Inflammatory macrophage treated with lipopolysaccharide for 1 hour (primary cell): ENCODE measurements around the gene FDXACB1.
A peak's percentile ranks its signal among the peaks of the same experiment; 100 is the strongest.
"Not testable (repeated sequence)": the region's sequence is repeated elsewhere in the genome, so short reads cannot be mapped to it uniquely, and the experiment has no call there.

ENCODE experiments used
- DNase-seq, 2 donors: peaks; one replicate each; pipeline ENCODE4 v3.0.0-alpha.2; 2020 to 2022

The FDXACB1 gene

DNA sequence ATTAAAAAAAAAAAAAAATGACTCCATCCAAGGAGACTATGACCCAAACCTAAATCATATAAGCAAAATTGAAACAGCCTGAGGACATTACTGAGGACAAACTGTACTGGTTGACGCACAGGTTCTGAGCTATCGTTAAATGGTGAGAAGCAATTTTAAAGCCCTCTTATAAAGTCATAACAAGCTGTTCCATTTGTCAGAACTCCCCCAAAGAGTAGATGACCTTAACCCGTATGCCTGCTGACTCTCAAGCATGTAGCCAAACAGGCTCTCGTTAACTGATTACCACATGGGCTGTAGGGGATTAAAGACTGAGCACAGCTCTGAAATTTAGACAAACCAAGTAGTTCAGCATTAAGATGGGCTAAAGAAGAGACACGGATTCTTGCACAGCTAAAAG is 30.4 kb upstream of the FDXACB1 start:
- no peak for DNase-seq

DNA sequence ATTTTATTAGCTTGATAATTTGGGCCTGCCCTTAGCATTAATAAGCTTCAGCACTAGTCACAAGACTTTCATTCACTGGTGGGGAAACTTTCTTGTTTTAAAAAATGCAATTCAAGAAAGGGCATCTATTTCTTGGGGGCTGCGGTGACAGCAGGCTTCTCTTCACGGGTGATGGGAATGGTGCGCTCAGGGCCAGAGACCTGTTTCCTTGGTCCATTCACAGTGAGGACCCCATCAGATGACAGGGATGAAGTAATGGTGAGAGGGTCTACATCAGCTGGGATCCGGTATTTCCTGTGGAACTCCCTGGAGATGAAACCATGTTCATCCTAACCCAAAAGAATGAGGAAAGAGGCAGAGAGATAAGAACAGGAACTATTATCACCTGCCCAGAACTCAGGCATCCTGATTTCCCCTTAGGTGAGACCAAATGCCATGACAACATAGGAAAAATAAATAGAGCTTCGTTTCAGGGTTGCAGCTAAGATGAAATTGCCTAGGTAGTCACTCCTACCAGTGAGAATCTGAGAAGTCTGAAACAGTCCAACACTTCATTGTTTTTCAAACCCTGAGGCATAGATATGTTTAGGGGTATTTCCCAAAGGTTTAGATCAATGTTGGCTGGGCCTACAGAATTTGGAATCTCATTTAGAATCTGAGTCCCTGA is 29.8 kb upstream of the FDXACB1 start:
- no peak for DNase-seq

DNA sequence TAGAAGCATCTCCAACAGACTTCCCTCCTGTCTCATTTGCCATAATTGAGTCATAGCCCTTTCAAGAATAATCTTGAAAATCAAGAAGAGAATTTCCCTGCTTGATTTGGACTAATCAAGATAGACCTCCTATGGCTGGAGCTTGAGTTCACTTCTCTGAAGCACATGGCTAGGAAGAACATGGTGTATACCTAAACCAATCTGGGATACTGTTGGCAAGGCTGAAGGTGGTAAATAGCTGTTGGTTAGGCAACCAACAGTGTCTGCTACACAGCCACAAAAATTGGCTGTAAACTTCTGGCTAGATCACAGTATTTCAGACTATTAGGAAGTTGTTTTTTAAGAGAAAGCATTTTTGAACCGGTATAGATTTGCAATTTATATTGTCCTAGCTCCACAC is 27.7 kb upstream of the FDXACB1 start:
- no peak for DNase-seq

DNA sequence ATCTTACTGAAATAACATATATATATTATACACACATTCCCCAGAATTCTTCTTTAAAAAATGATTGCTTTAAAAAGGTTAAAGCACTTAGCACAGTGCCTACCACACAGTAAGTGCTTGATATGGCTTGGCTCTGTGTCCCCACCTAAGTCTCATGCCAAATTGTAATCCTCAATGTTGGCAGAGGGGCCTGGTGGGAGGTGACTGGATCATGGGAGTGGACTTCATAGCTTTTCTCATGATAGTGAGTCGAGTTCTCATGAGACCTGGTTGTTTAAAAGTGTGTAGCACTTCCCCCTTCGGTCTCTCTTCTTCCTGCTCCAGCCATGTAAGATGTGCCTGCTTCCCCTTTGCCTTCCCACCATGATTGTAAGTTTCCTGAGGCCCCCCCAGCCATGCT is 26.4 kb upstream of the FDXACB1 start:
- DNase-seq: peak in 1 of 2 donors; percentile 10

DNA sequence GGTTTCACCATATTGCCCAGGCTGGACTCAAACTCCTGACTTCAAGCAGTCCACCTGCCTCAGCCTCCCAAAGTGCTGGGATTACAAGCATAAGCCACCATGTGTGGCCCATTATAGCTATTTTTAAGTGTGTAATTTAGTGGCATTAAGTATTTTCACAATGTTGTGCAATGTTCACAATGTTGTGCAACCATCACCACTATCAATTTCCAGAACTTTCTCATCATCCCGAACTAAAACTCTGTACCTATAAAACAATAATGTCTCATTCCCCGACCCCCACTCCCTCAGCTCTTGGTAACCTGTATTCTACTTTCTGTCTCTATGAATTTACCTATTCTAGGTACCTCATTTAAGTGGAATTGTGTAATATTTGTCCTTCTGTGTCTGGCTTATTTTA is 7.9 kb upstream of the FDXACB1 start:
- DNase-seq: no peak

DNA sequence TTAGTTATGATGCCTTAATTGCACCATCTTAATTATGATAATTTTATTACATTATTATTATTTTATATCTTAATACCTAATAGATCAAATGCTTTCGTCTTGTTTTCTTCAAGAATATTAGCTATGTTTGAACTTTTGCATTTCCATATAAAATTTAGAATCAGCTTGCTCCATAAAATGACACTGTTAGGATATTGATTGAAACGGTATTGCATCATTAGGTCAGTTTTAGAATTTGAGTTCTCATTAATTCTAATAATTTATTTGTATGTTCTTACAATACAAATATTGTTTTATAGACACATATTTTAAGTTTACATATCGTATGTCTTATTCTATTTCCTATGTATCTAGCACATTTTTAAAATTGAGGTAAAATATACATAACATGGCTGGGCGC is 7.1 kb upstream of the FDXACB1 start:
- no peak for DNase-seq

DNA sequence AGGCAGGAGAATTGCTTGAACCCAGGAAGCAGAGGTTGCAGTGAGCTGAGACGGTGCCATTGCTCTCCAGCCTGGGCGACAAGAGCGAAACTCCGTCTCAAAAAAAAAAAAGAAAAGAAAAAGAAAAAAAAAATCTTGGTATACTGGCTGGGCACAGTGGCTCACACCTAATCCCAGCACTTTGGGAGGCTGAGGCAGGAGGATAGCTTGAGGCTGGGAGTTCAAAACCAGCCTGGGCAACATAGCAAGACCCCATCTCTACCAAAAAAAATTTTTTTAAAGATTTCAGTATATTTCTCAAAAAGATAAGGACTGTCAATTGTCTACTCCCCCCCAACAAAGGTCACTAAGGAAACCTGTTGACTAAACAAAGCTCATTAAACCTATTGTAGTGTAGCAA is 6.1 kb upstream of the FDXACB1 start:
- DNase-seq: not testable (repeated sequence)

DNA sequence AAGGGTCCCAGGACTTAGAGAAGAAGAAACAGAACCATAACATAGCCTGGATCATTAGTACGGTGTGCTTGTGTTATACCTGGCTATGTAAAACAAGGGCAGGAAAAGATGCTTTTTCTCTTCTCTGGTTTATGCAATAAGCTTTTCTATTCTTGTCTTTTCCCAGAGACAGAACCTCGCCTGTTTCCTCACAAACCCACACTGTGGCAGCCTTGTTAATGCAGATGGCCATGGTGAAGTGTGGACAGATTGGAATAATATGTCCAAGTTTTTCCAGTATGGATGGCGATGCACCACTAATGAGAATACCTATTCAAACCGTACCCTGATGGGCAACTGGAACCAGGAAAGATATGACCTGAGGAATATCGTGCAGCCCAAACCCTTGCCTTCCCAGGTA is 3.2 kb upstream of the FDXACB1 start:
- DNase-seq: no peak

DNA sequence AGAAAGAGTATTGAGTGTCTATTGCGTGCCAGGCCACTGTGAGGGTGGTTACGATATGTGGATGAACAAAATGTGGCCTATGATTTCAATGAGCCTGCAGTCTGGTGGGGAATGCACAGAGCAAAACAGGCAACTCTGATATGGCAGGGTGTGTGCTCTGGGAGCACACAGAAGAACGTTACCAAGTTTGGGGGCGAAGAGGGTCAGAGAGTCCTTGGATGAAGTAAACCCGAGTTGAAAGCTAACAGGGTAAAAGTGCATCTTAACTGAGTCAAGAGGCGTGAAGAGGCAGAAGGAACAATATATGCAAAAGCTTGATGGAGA is 634 bp upstream of the FDXACB1 start:
- no peak for DNase-seq

DNA sequence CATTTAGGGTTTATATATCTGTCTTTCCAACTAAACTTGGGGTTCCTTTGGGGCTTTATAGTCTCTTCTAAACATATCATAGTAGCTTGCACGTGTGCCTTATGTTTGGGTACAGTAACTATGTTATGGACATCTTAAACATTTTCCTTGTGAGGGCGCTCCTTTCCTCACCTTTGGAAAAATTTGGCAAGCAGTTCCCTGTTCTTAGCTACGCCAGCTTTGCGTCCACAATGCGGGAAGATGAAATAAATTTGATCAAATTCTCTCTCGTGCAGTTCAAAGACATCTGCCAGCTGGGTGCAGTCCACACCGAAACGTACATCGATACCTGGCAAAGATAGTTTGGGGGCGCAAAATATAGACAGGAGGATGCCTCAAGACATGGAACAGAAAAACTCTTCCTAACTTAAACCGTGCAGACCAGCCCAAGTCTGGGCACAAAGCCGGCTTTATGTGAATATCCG is 548 bp downstream of the FDXACB1 start:
- peak; percentile 4 to 21 for DNase-seq

DNA sequence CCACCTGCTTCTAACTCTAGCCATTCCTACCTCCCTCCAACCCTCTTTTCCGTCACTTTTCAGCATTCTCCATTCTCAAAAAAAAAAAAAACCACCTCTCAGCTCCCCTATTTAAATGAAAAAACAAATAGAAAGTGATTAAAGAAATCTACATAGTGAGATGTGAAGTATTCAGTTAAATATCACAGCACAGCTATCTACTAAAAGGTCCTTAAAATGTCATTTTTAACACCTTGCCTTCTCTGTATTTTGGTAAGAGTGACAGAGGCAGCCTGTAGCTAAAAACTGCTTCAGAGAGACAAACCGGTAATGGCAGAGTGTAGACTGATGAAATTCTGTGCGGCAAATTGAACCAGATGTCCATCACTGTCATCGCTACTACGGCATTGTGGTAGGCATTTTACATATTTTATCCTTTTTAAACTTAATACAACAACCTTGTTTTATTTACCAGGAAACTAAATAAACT is 7.2 kb downstream of the FDXACB1 start:
- no peak for DNase-seq

DNA sequence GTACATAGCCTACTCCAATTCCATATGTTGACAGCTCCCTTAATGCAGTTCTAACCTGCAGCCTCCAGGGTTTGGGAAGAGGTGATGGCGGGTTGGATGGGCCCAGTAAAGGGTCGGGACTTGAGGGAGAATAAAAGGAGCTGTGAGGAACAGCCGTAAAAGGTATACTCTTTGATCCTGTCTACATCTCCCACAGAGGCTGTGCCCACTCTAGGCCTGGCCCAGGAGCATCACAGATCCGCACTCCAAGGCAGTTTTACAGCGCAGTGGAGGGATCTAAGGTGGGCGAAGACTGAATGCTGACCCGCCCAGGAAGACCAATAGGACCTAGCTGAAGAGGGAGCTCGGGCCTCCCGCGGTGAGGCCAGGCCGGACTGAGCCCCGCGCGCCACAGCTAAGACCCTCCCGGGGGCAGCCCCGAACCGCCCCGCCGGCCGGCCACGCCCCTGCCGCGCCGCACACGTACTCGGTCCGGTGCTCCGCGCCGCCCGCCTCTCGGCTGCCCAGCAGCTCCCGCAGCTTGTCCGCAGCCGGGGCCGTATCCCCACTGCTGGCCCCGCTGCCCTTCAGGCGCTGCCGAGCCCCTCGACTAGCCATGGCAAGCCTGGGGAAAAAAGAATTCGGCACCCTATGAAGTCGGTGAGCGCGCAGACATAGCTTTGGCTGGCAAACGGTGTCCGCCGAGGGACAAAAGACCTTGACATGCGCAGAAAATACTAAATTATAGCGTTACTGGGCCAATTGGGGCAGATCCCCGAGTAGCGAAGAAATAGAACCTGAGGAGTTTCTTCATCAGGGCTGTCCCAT is 7.9 kb downstream of the FDXACB1 start, which contains the start of gene ALG9:
ALG9 (minus strand) TSS at position 696 of the 807 bp plus-strand sequence; CDS start at position 597, 99 bp downstream.
- peak; percentile 60 to 83 for DNase-seq

DNA sequence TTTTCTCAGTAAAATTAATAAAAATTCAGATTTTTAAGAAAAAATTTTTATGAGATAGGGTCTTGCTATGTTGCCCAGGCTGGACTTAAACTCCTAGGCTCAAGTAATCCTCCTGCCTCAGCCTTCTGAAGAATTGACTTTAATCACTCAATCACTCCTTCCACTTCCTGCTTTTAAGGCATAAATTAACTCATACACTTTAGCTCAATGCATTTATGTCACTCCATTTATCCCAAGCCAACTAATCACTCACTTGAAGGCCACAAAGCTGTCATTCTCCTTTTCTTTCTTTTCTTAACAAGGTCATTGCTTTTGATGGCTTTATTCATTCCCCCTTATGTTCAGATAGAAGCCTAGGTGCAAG is 8.5 kb downstream of the FDXACB1 start:
- no peak for DNase-seq

DNA sequence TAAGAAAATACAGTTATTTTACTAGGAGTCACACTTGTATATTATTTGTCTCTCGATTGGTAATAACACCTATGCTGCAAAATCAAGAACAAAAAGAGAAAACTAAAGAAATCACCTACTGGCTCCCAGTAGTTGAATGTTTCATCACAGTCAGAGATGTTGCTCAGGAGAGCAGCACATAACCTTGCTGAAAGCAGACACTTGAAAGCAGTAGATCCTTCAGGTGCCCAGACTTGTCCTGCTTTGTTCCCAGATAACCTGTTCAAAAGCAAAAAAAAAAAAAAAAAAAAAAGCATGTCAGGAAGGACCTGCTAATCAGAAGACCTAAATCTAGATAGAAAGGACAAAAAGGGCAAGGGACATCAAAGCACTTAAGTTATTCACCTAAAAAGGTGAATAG is 8.9 kb downstream of the FDXACB1 start:
- no peak for DNase-seq

DNA sequence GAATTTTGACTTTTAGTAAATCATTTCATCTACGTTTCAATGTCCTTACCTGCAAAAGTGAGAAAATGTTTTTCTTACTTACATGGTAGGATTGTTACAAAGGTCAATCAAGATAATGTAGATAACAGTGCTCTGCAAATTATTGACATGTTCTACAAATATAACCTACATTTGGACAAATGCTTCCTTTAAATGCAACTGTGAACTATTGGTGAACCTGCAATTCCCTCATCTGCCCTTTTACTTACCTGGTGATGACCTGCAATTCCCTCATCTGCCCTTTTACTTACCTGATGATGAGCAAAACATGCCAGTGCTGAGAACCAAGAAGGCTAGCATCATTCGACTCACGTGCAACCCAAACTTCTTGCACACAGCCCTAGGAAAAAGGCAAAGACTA is 18.7 kb downstream of the FDXACB1 start:
- no peak for DNase-seq

DNA sequence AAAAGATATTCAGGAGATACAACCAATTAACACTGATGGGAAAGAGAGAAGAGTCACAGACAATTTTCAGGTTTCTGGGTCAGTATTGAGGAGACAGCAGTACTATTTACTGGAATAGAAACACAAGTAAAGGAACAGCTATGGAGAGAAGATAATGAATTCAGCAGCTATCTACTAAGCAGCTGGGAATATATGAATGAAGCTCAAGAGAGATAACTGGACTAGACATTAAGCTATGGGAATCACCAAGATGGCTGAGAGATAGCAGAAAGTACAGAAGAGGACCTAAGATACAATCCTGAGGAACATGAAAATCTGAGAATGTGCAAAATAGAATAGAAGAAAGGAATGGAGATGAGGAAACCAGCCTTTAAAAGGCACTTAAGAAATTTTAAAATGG is 23.5 kb downstream of the FDXACB1 start:
- DNase-seq: no peak

DNA sequence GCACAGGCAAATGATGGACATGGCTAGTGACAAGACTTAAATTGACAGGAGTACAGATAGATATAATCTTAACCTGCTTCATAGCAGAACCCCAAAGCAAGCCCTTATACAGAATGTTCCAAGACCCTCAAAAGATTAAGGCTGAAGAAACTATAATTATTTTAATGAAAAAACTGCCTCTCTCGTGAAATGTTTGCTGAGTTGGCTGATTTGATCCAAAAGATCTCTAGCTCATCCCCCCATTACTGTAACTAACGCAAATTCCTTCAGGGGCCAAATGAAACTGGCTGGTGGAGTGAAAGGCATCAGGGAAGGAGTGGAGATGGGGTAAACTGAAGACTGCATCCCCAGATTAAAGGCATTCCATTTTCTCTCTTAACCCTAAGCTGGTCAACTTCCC is 26.9 kb downstream of the FDXACB1 start:
- DNase-seq: no peak

DNA sequence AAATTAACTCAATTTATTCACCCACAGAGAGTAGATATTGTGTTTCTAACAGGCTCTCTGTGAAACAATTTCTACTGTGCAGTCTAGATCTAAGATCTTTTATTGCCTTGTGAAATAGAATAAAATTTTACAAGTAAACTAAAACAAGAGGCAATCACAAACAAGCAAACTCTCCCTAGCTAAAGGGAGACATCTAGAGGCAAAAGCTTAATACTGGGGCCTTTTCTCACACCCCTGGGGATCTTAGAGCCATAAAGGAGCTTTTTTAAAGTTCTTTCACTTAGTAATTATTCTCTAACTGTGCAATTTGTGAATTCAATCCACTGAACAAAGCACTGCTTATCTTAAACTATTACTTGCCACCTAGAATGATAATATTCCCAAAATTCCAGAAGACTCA is 27.3 kb downstream of the FDXACB1 start:
- DNase-seq: peak; percentile 27 to 46

DNA sequence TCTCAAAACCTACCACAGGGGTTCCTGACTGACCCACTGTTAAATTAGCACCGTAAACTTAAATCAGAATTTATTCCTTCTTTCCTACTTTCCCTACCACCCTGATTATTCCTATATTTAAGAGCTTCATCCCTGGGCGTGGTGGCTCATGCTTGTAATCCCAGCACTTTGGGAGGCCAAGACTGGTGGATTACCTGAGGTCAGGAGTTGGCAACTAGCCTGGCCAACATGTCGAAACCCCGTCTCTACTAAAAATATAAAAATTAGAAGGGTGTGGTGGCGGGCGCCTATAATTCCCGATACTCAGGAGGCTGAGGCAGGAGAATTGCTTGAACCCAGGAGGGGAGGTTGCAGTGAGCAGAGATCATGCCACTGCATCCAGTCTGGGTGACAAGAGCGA is 27.9 kb downstream of the FDXACB1 start:
- DNase-seq: no peak

DNA sequence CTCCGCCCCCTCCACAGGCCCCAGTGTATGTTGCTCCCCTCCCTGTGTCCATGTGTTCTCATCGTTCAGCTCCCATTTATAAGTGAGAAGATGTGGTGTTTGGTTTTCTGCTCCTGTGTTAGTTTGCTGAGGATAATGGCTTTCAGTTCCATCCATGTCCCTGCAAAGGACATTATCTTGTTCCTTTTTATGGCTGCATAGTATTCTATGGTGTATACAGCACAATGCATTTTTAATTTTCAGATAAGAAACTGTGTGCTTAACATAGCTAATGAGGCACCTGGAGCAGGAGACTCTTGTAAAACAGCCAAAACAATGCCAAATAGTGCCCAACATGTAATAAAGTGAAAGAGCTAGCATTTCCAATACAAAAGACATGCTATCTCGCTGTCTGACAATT is 29.3 kb downstream of the FDXACB1 start:
- DNase-seq: no peak

DNA sequence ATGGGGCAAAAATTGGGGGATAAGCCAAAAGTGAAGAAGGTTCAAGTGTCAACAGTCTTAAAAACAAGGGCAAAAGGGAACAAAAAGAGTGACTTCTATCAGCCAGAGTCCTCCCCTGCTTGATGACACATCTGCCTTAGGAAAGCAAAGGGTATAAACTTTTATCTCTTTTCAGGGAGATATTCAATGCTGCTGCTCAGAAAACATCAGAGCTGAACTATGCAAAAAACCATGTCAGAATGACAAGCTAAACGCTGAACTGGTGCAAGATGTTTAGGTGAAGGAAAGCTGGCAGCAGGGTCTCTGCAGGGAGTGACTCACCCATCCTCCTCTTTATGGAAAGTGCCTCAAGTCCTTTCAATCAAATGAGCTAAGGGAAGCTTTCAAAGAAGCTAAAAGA is 32.3 kb downstream of the FDXACB1 start:
- peak; percentile 37 to 38 for DNase-seq

DNA sequence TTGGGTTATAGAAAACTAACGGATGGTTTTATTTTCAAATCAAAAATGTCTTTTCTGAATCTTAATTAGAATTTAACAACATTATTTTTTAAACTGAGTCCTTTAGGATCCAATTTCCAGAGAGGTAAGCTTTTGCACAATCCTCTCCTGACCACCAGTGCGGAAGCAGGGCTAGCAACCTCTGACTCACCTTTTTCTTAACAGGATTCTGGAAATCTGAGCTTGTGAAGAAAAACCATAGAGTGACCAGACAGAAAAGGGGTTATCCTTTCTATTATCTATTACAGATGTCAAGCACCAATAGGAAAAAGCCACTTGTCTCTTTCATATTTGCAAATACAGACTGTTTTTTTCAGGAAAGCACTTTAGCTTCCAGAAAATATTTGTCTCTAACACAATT is 32.9 kb downstream of the FDXACB1 start:
- peak; percentile 9 to 44 for DNase-seq

DNA sequence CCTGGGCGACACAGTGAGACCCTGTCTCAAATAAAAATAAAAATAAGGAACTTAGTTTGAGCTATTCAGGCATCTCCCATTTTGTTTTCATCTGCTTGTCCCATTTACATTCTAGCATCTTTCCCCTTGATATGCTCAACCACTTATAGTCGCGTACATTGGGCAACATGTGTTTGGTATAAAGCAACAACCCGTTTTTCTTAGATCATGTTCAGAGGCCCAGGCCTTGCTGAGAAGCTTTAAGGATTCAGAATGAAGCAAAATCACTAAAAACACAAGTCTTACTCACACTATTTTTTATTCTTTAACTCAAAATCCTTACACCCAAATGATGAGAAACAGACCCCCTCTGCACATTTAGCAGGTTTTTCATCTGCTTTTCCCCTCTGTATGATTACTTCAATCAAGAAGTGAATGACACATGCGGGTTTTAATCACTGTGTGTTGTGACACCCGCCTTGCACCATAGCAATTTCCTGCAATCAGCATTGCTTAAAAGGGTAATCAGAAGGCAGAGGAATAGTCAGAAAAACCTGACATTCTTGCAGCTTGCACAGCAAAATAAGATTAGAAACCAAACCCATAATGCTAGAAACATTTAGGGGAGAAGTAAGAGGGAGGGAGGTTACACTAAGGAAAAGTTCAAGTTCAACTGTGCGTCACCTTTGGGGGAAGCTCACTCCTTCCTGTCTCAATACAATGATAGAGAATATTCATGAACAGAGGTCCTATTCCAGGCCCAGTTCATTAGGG is 33.5 kb downstream of the FDXACB1 start:
- peak; percentile 83 to 90 for DNase-seq

DNA sequence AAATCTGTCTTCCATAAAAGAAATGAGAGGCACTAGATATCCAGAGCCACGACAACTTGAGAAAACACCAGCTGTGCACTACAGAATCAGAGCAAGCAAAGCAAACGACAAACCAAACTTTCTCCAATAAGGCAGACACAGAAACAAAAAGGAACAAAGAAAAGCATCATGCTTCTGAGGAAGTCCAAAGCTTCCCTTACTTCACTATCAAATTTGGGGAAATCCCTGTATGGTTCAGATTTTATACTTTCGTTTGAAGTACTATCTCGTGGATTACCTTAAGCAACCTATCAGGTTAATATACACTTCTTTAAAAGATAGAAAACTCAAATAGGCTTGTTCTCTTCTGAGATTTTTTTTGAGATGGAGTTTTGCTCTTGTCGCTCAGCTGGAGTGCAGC is 35.3 kb downstream of the FDXACB1 start:
- DNase-seq: peak; percentile 72 to 74
